Ovary (tissue), 9 donors: ENCODE measurements around the gene KREMEN1. TPM values are rescaled to one million over a fixed set of nuclear protein-coding genes. Genes with fewer than 3 reads are reported as not detected.

Experiments used
- DNase-seq, 5 donors: peaks; one replicate each; pipeline ENCODE4 v3.0.0-alpha.2; 2019 to 2020
- H3K27ac ChIP-seq, 2 donors: fragments of 200-600 bp; one replicate each; pipeline versions ENCODE4 v1.5.1 to v1.8.0; 2019 to 2022
- H3K27me3 ChIP-seq: fragments of 200-600 bp; one replicate; pipeline ENCODE4 v1.8.0; 2022
- H3K36me3 ChIP-seq: fragments of 200-600 bp; sonication (generic); one replicate; pipeline ENCODE4 v1.5.1; 2019
- H3K4me1 ChIP-seq: one replicate; pipeline ENCODE4 v1.8.1; 2013; ENCODE audit warnings: mild to moderate bottlenecking, moderate library complexity; ENCODE audit not compliant: insufficient read depth
- H3K4me3 ChIP-seq: fragments of 200-600 bp; sonication (generic); one replicate; pipeline ENCODE4 v1.5.1; 2017
- H3K9me3 ChIP-seq, 2 donors: fragments of 200-600 bp in 1 of 2; sonication (generic) in 1 of 2; one replicate each; pipeline versions ENCODE4 v1.5.1 to v1.8.1; 2013 to 2019; ENCODE audit warnings: mild to moderate bottlenecking in 1 of 2, moderate library complexity in 1 of 2
- CTCF ChIP-seq, 3 donors: fragments of 450-650 bp in 2 of 3; fragments of 200-600 bp in 1 of 3; IDR thresholded peaks; one replicate each; pipeline versions ENCODE4 v1.5.1 to v1.8.0; 2016 to 2022; ENCODE audit warnings: antibody characterized with exemption in 3 of 3, mild to moderate bottlenecking in 1 of 3
- EP300 ChIP-seq: sonication (generic); formaldehyde crosslinking; IDR thresholded peaks from one replicate; pipeline ENCODE4 v1.6.1; 2017; ENCODE audit warnings: antibody characterized with exemption
- POLR2A ChIP-seq: fragments of 450-650 bp; IDR thresholded peaks from one replicate; pipeline ENCODE4 v1.6.1; 2017; ENCODE audit warnings: antibody characterized with exemption, mild to moderate bottlenecking, moderate library complexity
- WGBS, 3 donors: extraction: QIAGEN DNeasy Blood & Tissue Kit in 1 of 3; methylation state at CpG; one replicate each; pipeline versions ENCODE4 v1.1.5 to v1.1.7; 2013 to 2017; 5-methylcytosine and 5-hydroxymethylcytosine counted together
- intact Hi-C, 4 donors: fragments of 100-400 bp; cut with DNase I; formaldehyde crosslinking; loops; one replicate each; pipeline versions ENCODE4 v1.11.0 to v1.15.1; 2022 to 2023
- polyA plus RNA-seq, 2 donors: library from polyadenylated mRNA; stranded (reverse); fragments of 200-250 nt in 1 of 2; fragments of 350-450 nt in 1 of 2; fragmentation: Illumina TruSeq in 1 of 2; extraction: RNeasy Lipid Tissue Mini Kit (QIAGEN cat#74804) in 1 of 2; gene quantifications; one replicate each; pipeline ENCODE4 v1.2.3, GENCODE V29; 2013 to 2014
- total RNA-seq, 7 donors: library from RNA; depleted of rRNA in 2 of 7; stranded (reverse); fragments of >200 nt in 2 of 7; fragmentation: NEBNext Ultra II Directional in 3 of 7; extraction: Animal tissue kit (Norgen Biotek cat#: 25700) in 3 of 7; gene quantifications; one replicate each; pipeline versions ENCODE4 v1.1.0 to v1.2.4, GENCODE V29; 2016 to 2023
- donor health status: DM: no; HTN: no; CAD: no; lungs with moderate emphysema.
- donor health status: DM: no; HTN: no; CAD: no.
- donor health status: Bipolar disorder and iron deficiency.
- donor health status: DM: yes; HTN: yes; CAD: no.
- donor health status: DM: no; HTN: no; CAD: no.
- donor health status: DM: yes; HTN: yes; CAD: no.

The KREMEN1 gene
- total and polyA plus RNA-seq, 9 donors, result 15.4 to 49.5 (median 35.6) TPM

- H3K27me3 ChIP-seq, result no peaks in the 10 kb centered on the region
- H3K36me3 ChIP-seq, result no peaks in the 10 kb centered on the region
- 92 to 95% (median 93%) methylated on average over 4 of the region's 4 CpGs for WGBS, 3 donors
- no peak overlapping the region for H3K4me3 ChIP-seq
- no peaks in the 10 kb centered on the region for H3K9me3 ChIP-seq
- DNase-seq, result no peak
- H3K4me1 ChIP-seq, result peaks cover 3% of the 10 kb centered on the region
- H3K27ac ChIP-seq, result no peak overlapping the region
- TF ChIP-seq EP300 (no peak), CTCF (IDR thresholded peaks at IDR 0.05) (no peak), POLR2A (no peak)
- intact Hi-C loops, result loop anchor here in 2 of 4 donors (5.0 to 10.0 kb wide), 2 partner anchors 82 to 84 kb away; no protein-coding TSS in a partner anchor
Observed at GRCh38 chr22:29070490-29070889, 2.3 kb upstream of the KREMEN1 start.

GRCh38 chr22:29071261-29072045 is 1.4 kb upstream of the KREMEN1 start:
- 2 to 5% (median 3%) methylated on average over 55 to 60 of the region's 60 CpGs for WGBS, 3 donors
- no peaks in the 10 kb centered on the region for H3K9me3 ChIP-seq
- H3K27me3 ChIP-seq, result no peaks in the 10 kb centered on the region
- no peaks in the 10 kb centered on the region for H3K36me3 ChIP-seq
- H3K4me1 ChIP-seq, result peaks cover 3% of the 10 kb centered on the region
- H3K27ac ChIP-seq, result peak overlapping the region in 1 of 2 donors; percentile 51
- DNase-seq, result peak; percentile 54 to 74 (median 61)
- H3K4me3 ChIP-seq, result peak overlapping the region; percentile 41
- intact Hi-C loops, result loop anchor here in 2 of 4 donors (5.0 to 10.0 kb wide), 2 partner anchors 81 to 83 kb away; no protein-coding TSS in a partner anchor
- TF ChIP-seq EP300, result no peak
- TF ChIP-seq CTCF (IDR thresholded peaks at IDR 0.05), result no peak
- TF ChIP-seq POLR2A, result no peak

GRCh38 chr22:29072193-29072978 is 449 bp upstream of the KREMEN1 start:
- intact Hi-C loops, result loop anchor here in 2 of 4 donors (5.0 to 10.0 kb wide), 2 partner anchors 80 to 82 kb away; no protein-coding TSS in a partner anchor

More at GRCh38 chr22:29072193-29072978, 449 bp upstream of the KREMEN1 start:
- no peak overlapping the region for H3K27ac ChIP-seq
- no peaks in the 10 kb centered on the region for H3K36me3 ChIP-seq
- H3K4me1 ChIP-seq, result peaks cover 3% of the 10 kb centered on the region
- no peak for TF ChIP-seq EP300
- TF ChIP-seq CTCF (IDR thresholded peaks at IDR 0.05), result no peak
- no peak for TF ChIP-seq POLR2A
- WGBS, 3 donors, result 22 to 37% (median 27%) methylated on average over 24 to 41 of the region's 41 CpGs
- peak overlapping the region; percentile 92 for H3K4me3 ChIP-seq
- H3K9me3 ChIP-seq, result no peaks in the 10 kb centered on the region
- H3K27me3 ChIP-seq, result no peaks in the 10 kb centered on the region
- DNase-seq, result peak; percentile 86 to 93 (median 92)
